Gastroesophageal sphincter (tissue), 3 donors: ENCODE data around the gene GABPB1.

Experiments used
- EP300 ChIP-seq: sonication (generic); formaldehyde crosslinking; IDR thresholded peaks from one replicate; pipeline ENCODE4 v1.6.1; 2017; ENCODE audit warnings: antibody characterized with exemption, mild to moderate bottlenecking
- TF ChIP-seq, protein P1 (sequence below), 4 experiments: fragments of 200-600 bp in 2 of 4; fragments of 450-650 bp in 2 of 4; sonication (generic) in 1 of 4; IDR thresholded peaks; one replicate each; pipeline ENCODE4 v1.5.1; 2017 to 2019; ENCODE audit warnings: antibody characterized with exemption in 4 of 4, mild to moderate bottlenecking in 2 of 4, moderate library complexity in 2 of 4

GRCh38 chr15:50377867-50378751 is 23.1 kb upstream of the GABPB1 start:
- no peak for TF ChIP-seq EP300
- TF ChIP-seq, protein P1, sequence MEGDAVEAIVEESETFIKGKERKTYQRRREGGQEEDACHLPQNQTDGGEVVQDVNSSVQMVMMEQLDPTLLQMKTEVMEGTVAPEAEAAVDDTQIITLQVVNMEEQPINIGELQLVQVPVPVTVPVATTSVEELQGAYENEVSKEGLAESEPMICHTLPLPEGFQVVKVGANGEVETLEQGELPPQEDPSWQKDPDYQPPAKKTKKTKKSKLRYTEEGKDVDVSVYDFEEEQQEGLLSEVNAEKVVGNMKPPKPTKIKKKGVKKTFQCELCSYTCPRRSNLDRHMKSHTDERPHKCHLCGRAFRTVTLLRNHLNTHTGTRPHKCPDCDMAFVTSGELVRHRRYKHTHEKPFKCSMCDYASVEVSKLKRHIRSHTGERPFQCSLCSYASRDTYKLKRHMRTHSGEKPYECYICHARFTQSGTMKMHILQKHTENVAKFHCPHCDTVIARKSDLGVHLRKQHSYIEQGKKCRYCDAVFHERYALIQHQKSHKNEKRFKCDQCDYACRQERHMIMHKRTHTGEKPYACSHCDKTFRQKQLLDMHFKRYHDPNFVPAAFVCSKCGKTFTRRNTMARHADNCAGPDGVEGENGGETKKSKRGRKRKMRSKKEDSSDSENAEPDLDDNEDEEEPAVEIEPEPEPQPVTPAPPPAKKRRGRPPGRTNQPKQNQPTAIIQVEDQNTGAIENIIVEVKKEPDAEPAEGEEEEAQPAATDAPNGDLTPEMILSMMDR (IDR thresholded peaks at IDR 0.05) = no peak
